GM13977 (cell line): Measurements from ENCODE around the gene SCAPER.
"Not testable (repeated sequence)": the region's sequence is repeated elsewhere in the genome, so short reads cannot be mapped to it uniquely, and the experiment has no call there.

Experiments used
- DNase-seq: peaks from one replicate; pipeline ENCODE4 v3.0.0; 2012; ENCODE audit warnings: low spot score
- in situ Hi-C: fragments of 300-500 bp; cut with MboI; formaldehyde crosslinking; loops from one replicate; pipeline ENCODE4 v1.12.0; 2022; ENCODE audit warnings: low sequenced_read_pairs, low pct_unique_long_range_greater_than_20kb, mixed read lengths, inconsistent platforms; ENCODE audit not compliant: unreplicated experiment
- TF ChIP-seq, protein P1 (sequence below): IDR thresholded peaks from 2 replicates; pipeline ENCODE4 v1.5.1; 2012; ENCODE audit warnings: mild to moderate bottlenecking, control low read depth; ENCODE audit not compliant: insufficient read depth; ENCODE audit errors: extremely low read depth, missing control alignments

The SCAPER gene

DNA sequence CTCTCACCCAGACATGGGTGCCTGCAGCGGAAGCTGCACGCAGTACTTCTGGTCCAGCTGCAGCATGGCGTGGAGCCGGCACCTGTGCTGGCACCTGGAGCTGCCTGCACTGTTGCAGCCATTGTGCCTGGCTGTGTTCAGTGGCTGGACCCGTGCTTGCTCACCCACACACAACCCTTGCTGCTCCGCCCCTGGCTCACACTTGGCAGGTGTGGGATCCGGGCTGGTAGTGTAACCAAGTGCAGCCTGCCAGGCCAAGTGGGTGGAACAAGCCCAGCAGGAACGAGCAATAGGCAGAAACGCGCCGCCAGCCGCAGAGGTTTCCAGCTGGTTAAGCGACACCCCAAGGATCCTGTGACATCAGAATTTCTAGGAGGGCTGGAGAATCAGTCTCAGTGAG, 11.2 kb upstream of the SCAPER start:
- DNase-seq = no peak
- in situ Hi-C loops = no loop called here
- TF ChIP-seq, protein P1, sequence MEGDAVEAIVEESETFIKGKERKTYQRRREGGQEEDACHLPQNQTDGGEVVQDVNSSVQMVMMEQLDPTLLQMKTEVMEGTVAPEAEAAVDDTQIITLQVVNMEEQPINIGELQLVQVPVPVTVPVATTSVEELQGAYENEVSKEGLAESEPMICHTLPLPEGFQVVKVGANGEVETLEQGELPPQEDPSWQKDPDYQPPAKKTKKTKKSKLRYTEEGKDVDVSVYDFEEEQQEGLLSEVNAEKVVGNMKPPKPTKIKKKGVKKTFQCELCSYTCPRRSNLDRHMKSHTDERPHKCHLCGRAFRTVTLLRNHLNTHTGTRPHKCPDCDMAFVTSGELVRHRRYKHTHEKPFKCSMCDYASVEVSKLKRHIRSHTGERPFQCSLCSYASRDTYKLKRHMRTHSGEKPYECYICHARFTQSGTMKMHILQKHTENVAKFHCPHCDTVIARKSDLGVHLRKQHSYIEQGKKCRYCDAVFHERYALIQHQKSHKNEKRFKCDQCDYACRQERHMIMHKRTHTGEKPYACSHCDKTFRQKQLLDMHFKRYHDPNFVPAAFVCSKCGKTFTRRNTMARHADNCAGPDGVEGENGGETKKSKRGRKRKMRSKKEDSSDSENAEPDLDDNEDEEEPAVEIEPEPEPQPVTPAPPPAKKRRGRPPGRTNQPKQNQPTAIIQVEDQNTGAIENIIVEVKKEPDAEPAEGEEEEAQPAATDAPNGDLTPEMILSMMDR = no peak

DNA sequence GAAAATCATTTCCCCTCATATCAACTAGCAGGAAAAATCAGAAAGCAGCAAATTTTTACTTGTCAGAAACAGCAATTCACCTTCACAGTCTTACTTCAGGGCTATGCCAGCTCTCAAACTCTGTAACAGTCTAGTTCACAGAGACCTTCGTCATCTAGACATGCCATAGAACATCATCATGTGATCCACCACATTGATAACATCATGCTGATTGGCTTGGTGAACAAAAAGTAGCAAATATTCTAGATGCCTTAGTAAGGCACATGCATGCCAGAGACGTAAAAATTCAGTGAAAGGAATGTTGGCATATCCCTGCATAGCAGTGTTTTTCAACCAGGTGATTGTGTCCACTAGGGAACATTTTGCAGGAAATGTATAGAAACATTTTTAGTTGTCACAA, 8.6 kb upstream of the SCAPER start:
- DNase-seq = no peak
- TF ChIP-seq, protein P1 = no peak
- in situ Hi-C loops = no loop called here

- in situ Hi-C loops = no loop called here
- TF ChIP-seq, protein P1 = no peak
- no peak for DNase-seq
Observed at GRCh38 chr15:76912430-76912829, 7.3 kb upstream of the SCAPER start.

DNA sequence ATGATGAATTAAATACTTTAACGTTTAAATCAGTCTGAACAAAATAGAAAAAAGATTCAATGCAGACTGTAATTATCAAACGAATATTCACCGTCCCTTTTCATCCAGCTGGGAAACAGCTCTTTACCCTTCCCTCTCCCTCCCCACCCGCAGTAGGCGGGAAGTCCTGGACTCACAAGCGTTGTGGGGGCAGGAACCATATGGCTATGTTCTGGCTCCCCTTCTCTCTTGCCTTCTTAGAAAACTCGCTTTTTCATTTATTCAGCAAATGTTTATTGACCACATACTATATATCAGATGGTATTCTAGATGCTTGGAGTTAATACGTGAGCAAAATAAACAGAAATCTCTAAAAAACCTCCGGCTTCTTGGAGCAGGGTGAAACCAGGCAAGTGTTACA, 715 bp upstream of the SCAPER start:
- in situ Hi-C loops = no loop called here
- TF ChIP-seq, protein P1 = no peak
- no peak for DNase-seq

- TF ChIP-seq, protein P1 = no peak
- DNase-seq = peak; percentile 31
- in situ Hi-C loops = no loop called here
Observed at GRCh38 chr15:76904461-76905012, 603 bp downstream of the SCAPER start.

DNA sequence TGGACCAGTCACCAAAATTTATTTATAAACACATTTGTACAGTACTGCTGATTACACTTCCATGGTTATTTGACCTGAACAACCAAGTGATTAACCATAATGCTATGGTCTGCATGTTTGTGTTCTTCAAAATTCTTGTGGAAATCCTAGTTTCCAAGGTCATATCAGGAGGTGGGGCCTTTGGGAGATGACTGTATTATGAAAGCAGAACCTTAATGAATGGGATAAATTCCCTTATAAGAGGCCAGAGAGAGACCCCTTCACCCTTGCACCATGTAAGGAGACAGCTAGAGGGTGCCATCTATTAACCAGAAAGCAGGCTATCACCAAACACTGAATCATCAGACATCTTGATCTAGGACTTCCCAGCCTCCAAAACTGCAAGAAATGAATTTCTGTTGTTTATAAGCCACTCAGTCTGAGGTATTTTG, 1.9 kb downstream of the SCAPER start:
- peak; percentile 42 for DNase-seq
- TF ChIP-seq, protein P1 = peak; percentile 52
- in situ Hi-C loops = no loop called here

- no peak for DNase-seq
- TF ChIP-seq, protein P1 = no peak
- in situ Hi-C loops = no loop called here
Observed at GRCh38 chr15:76901965-76902364, 3.2 kb downstream of the SCAPER start.

DNA sequence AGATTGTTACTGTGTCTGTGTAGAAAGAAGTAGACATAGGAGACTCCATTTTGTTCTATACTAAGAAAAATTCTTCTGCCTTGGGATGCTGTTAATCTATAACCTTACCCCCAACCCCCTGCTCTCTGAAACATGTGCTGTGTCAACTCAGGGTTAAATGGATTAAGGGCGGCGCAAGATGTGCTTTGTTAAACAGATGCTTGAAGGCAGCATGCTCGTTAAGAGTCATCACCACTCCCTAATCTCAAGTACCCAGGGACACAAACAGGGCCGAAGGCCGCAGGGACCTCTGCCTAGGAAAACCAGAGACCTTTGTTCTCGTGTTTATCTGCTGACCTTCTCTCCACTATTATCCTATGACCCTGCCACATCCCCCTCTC, 5.2 kb downstream of the SCAPER start:
- in situ Hi-C loops, DNase-seq: not testable (repeated sequence)

- in situ Hi-C loops, DNase-seq: not testable (repeated sequence)
Observed at GRCh38 chr15:76899176-76899930, 5.8 kb downstream of the SCAPER start.
